Measurements from ENCODE around the gene CAMK2A. TPM values are rescaled to one million over a fixed set of nuclear protein-coding genes. Genes with fewer than 3 reads are reported as not detected.

The CAMK2A gene
- total and polyA plus RNA-seq, 3 donors from 2014 or later = 0.24 to 0.70 (median 0.25) TPM

GRCh38 chr5:150327139-150327538 is 37.6 kb upstream of the CAMK2A start:
- Histone ChIP-seq H3K27me3 (no peaks in the 10 kb centered on the region), H3K9me3 (no peaks in the 10 kb centered on the region), H3K4me1 (no peaks in the 10 kb centered on the region), H3K36me3 (ENCODE audit: low read depth, missing control alignments) (no peaks in the 10 kb centered on the region), H3K27ac (no peak overlapping the region), H3K4me3 (no peak overlapping the region)
- DNase-seq = no peak
- WGBS, 2 donors = 70 to 85% methylated on average over 3 of the region's 3 CpGs
- intact Hi-C loops (cut with DNase I; ENCODE audit: low total_unique reads) = no loop called here
- no peak for TF ChIP-seq POLR2A (IDR thresholded peaks at IDR 0.05)

GRCh38 chr5:150326707-150327106 is 37.1 kb upstream of the CAMK2A start:
- Histone ChIP-seq H3K27ac (no peak overlapping the region), H3K36me3 (ENCODE audit: low read depth, missing control alignments) (no peaks in the 10 kb centered on the region), H3K4me3 (no peak overlapping the region), H3K9me3 (no peaks in the 10 kb centered on the region), H3K27me3 (no peaks in the 10 kb centered on the region), H3K4me1 (no peaks in the 10 kb centered on the region)
- WGBS, 2 donors = 60 to 75% methylated on average over 2 of the region's 2 CpGs
- intact Hi-C loops (cut with DNase I; ENCODE audit: low total_unique reads) = no loop called here
- TF ChIP-seq CTCF (IDR thresholded peaks at IDR 0.05) = no peak
- no peak for TF ChIP-seq POLR2A (IDR thresholded peaks at IDR 0.05)
- DNase-seq = no peak

GRCh38 chr5:150325426-150325825 is 35.9 kb upstream of the CAMK2A start:
- H3K27ac ChIP-seq = no peak overlapping the region
- H3K4me3 ChIP-seq = no peak overlapping the region
- no peaks in the 10 kb centered on the region for H3K36me3 ChIP-seq (ENCODE audit: low read depth, missing control alignments)
- H3K9me3 ChIP-seq = no peaks in the 10 kb centered on the region
- 88 to 97% methylated on average over 3 to 4 of the region's 4 CpGs for WGBS, 2 donors
- H3K4me1 ChIP-seq = no peaks in the 10 kb centered on the region
- DNase-seq = no peak
- no peaks in the 10 kb centered on the region for H3K27me3 ChIP-seq
- TF ChIP-seq POLR2A (IDR thresholded peaks at IDR 0.05) (no peak), CTCF (IDR thresholded peaks at IDR 0.05) (no peak)
- intact Hi-C loops (cut with DNase I; ENCODE audit: low total_unique reads) = no loop called here

GRCh38 chr5:150323819-150324218 is 34.2 kb upstream of the CAMK2A start:
- no peak overlapping the region for H3K4me3 ChIP-seq
- H3K27ac ChIP-seq = no peak overlapping the region
- DNase-seq = no peak
- H3K9me3 ChIP-seq = no peaks in the 10 kb centered on the region
- intact Hi-C loops (cut with DNase I; ENCODE audit: low total_unique reads) = no loop called here
- TF ChIP-seq POLR2A (IDR thresholded peaks at IDR 0.05) = no peak
- TF ChIP-seq CTCF (IDR thresholded peaks at IDR 0.05) = no peak
- no peaks in the 10 kb centered on the region for H3K4me1 ChIP-seq
- no peaks in the 10 kb centered on the region for H3K36me3 ChIP-seq (ENCODE audit: low read depth, missing control alignments)
- H3K27me3 ChIP-seq = no peaks in the 10 kb centered on the region
- WGBS, 2 donors = 84 to 91% methylated on average over 8 of the region's 8 CpGs

- intact Hi-C loops (cut with DNase I; ENCODE audit: low total_unique reads) = no loop called here
- Histone ChIP-seq H3K4me3 (no peak overlapping the region), H3K27ac (no peak overlapping the region), H3K9me3 (no peaks in the 10 kb centered on the region), H3K27me3 (no peaks in the 10 kb centered on the region), H3K4me1 (no peaks in the 10 kb centered on the region), H3K36me3 (ENCODE audit: low read depth, missing control alignments) (no peaks in the 10 kb centered on the region)
- WGBS, 2 donors = 93 to 94% methylated on average over 6 of the region's 6 CpGs
- DNase-seq = no peak
- TF ChIP-seq POLR2A (IDR thresholded peaks at IDR 0.05) (no peak), CTCF (IDR thresholded peaks at IDR 0.05) (no peak)
These were observed 33.5 kb upstream of the CAMK2A start for GRCh38 chr5:150323092-150323491.

Data from testis (tissue), 3 donors.